Progenitor cell of endocrine pancreas (in vitro differentiated cells): ENCODE measurements around the gene THRB. TPM values are rescaled to one million over a fixed set of nuclear protein-coding genes. Genes with fewer than 3 reads are reported as not detected.

Experiments used
- DNase-seq: peaks from one replicate; pipeline ENCODE4 v3.0.0; 2021; ENCODE audit warnings: low spot score; ENCODE audit not compliant: unreplicated experiment
- H3K27ac Mint-ChIP-seq: 2 replicates; pipeline ENCODE4 v1.8.0; 2021; ENCODE audit warnings: mild to moderate bottlenecking, moderate library complexity, mixed read lengths
- H3K27me3 Mint-ChIP-seq: 2 replicates; pipeline ENCODE4 v1.8.0; 2021; ENCODE audit warnings: mixed read lengths
- H3K36me3 Mint-ChIP-seq: 2 replicates; pipeline ENCODE4 v1.8.0; 2022; ENCODE audit warnings: mixed read lengths; ENCODE audit not compliant: insufficient read depth
- H3K4me1 Mint-ChIP-seq: 2 replicates; pipeline ENCODE4 v1.8.0; 2021; ENCODE audit warnings: low read depth, mixed read lengths
- H3K4me3 Mint-ChIP-seq: 2 replicates; pipeline ENCODE4 v1.8.0; 2021; ENCODE audit warnings: low read depth, mild to moderate bottlenecking, moderate library complexity, mixed read lengths
- H3K9me3 Mint-ChIP-seq: 2 replicates; pipeline ENCODE4 v1.8.0; 2021; ENCODE audit warnings: low read depth, mixed read lengths
- total RNA-seq: library from RNA; stranded (reverse); gene quantifications from 2 replicates; pipeline ENCODE4 v1.2.1, GENCODE V29; 2021
- TF ChIP-seq, protein P1 (sequence below): fragments of 200-600 bp; sonication (generic); IDR thresholded peaks from one replicate; pipeline ENCODE4 v1.5.0; 2021; ENCODE audit warnings: antibody characterized with exemption, mild to moderate bottlenecking; ENCODE audit not compliant: unreplicated experiment

The THRB gene
- total RNA-seq, 1 donor from 2014 or later: 19.7 TPM

DNA sequence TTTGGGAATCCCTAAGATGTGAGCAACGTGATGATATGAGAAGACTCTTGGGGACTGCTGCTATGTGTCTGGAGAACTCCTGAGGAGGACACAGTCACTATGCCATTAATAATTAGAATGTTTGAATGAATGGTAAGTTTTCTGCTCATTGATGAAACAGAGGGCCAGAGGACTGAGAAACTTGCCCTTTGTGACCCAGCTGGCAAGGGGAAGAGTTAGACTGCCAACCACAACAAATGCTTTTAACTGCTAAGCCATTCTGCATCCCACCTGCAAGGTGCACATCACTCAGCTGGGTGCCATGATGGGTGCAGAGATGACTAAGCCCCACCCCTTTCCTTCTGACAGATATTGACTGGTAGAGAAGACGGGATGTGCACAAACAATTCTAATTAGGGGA is 249.6 kb downstream of the THRB start:
- Mint-ChIP-seq H3K27ac (no peak overlapping the region), H3K9me3 (no peaks in the 10 kb centered on the region), H3K36me3 (no peaks in the 10 kb centered on the region)

DNA sequence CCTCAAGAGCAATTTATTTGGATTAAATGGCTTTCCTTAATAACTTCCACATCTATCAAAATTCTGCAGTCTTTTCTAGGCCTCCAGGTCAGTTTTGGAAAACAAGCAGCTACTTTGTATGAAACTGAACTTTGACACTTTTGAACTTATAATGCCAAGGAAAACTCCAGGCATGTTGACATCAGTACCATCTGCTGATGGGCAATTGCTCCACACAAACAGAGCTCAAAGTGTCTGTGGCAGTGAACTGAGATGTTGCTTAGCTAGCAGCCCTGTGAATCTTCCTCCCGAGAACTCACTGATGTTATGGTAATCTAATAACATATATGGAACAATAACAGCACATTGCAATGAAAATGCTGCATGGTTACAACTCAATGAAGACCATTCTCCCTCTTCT is 250.2 kb downstream of the THRB start:
- Mint-ChIP-seq H3K36me3 (no peaks in the 10 kb centered on the region), H3K4me3 (no peak overlapping the region), H3K4me1 (no peaks in the 10 kb centered on the region), H3K27ac (no peak overlapping the region), H3K9me3 (no peaks in the 10 kb centered on the region), H3K27me3 (no peaks in the 10 kb centered on the region)
- no peak for DNase-seq
- TF ChIP-seq, protein P1, sequence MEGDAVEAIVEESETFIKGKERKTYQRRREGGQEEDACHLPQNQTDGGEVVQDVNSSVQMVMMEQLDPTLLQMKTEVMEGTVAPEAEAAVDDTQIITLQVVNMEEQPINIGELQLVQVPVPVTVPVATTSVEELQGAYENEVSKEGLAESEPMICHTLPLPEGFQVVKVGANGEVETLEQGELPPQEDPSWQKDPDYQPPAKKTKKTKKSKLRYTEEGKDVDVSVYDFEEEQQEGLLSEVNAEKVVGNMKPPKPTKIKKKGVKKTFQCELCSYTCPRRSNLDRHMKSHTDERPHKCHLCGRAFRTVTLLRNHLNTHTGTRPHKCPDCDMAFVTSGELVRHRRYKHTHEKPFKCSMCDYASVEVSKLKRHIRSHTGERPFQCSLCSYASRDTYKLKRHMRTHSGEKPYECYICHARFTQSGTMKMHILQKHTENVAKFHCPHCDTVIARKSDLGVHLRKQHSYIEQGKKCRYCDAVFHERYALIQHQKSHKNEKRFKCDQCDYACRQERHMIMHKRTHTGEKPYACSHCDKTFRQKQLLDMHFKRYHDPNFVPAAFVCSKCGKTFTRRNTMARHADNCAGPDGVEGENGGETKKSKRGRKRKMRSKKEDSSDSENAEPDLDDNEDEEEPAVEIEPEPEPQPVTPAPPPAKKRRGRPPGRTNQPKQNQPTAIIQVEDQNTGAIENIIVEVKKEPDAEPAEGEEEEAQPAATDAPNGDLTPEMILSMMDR: no peak

More for the DNA sequence above, 249.6 kb downstream of the THRB start:
- TF ChIP-seq, protein P1: no peak
- DNase-seq: no peak
- no peaks in the 10 kb centered on the region for H3K27me3 Mint-ChIP-seq
- no peak overlapping the region for H3K4me3 Mint-ChIP-seq
- no peaks in the 10 kb centered on the region for H3K4me1 Mint-ChIP-seq

DNA sequence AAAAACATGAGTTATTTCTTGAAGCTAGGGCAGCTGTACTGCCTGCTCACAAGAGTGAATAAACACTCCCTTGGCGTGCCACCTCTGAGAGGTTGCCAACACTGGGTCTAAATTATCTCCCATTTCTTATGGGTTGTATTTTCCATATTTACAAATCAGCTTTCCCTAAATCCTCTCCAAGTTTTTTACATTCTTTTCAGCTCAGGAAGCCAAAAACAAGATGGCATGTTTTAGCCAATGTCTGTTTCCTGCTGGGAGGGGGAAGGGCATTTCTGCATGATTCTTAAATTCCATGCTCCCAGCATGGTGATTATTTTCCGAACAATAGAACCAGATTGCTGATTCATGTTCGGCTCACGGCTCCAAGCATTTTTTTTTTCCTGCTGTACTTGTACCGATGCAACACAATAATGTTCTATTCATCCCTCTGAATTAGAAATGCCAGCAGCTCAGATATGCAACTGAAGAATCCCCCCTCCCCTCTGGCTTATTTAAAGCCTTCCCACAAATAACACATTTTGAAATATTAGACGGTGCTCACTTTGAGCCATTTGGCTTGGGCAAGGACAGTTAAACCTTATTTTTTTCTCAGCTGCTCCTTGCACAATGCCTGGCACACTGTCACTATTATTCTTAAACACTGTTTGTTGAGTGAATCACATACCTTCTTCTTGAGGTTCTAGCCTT is 252.5 kb downstream of the THRB start:
- H3K36me3 Mint-ChIP-seq: no peaks in the 10 kb centered on the region
- DNase-seq: no peak
- H3K4me3 Mint-ChIP-seq: no peak overlapping the region
- no peak overlapping the region for H3K27ac Mint-ChIP-seq
- H3K9me3 Mint-ChIP-seq: no peaks in the 10 kb centered on the region
- no peaks in the 10 kb centered on the region for H3K4me1 Mint-ChIP-seq
- TF ChIP-seq, protein P1: no peak
- H3K27me3 Mint-ChIP-seq: no peaks in the 10 kb centered on the region

DNA sequence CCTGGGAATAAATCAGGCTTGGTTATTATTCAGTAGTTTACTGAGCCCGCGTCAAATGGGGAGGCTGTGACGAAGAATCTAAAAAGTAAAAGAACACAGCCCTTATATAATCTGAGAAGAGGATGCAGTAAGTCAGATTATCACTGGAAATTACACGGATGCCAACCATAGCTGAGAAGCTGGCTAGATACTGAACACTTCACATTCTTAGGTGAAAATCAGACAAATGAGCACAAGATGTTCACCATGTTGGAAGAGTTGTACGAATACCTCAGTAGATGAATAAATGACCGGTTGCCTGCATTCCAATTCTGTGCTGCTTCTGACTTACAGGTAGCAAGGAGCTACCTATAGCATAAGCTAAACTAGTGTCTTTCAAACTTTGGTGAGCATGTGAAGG is 254.3 kb downstream of the THRB start:
- Mint-ChIP-seq H3K27ac (no peak overlapping the region), H3K9me3 (no peaks in the 10 kb centered on the region), H3K36me3 (no peaks in the 10 kb centered on the region), H3K27me3 (no peaks in the 10 kb centered on the region), H3K4me1 (no peaks in the 10 kb centered on the region), H3K4me3 (no peak overlapping the region)
- TF ChIP-seq, protein P1: no peak
- DNase-seq: no peak

DNA sequence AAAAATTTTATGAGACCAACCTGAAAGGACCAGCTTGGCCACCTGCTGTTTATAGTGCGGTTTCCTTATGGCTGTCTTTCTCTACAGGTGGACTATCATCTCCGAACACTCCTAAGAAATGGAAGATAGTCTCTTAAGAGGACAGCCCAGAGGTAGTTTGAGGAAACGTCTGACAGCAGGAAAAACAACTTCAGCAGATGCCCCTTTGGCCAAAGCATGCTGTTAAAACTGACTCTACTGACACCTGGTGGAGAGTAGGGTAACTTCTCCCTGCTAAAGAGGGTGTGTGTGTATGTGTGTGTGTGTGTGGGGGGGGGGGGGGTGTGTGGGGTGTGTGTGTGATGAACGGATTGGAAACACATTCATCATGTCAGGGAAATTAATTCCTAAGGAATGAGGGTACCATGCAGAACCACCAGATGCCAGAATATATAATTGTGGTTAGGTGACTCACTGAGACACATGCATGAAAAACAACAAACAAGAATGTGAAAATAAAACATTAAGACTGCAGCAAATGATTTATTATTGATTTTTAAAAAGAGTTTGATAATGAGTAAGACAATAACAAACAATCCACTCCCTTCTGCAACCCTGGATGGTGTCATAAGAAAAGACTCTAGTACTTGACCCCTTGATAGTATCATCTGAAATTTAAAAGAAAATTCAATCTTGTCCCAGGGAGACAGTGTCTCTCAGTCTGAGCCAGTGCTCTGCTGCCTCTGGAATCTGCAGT is 256.5 kb downstream of the THRB start:
- Mint-ChIP-seq H3K36me3 (no peaks in the 10 kb centered on the region), H3K4me1 (no peaks in the 10 kb centered on the region), H3K9me3 (no peaks in the 10 kb centered on the region), H3K4me3 (no peak overlapping the region), H3K27me3 (no peaks in the 10 kb centered on the region), H3K27ac (peak overlapping the region; percentile 43)
- TF ChIP-seq, protein P1: peak; percentile 63
- peak; percentile 26 for DNase-seq
